ENCODE data around the gene UTF1.

Gene UTF1

GRCh38 chr10:133199992-133200611 is 29.9 kb upstream of the UTF1 start:
- H3K4me1 Mint-ChIP-seq (ENCODE audit: low read depth in 2 of 2): no peaks in the 10 kb centered on the region

GRCh38 chr10:133200621-133201031 is 29.4 kb upstream of the UTF1 start:
- no peak overlapping the region for H3K27ac Mint-ChIP-seq
- no peak for ATAC-seq (replicated peaks)
- H3K4me3 Mint-ChIP-seq: no peak overlapping the region
- H3K9me3 Mint-ChIP-seq: no peaks in the 10 kb centered on the region
- DNase-seq: no peak
- no peaks in the 10 kb centered on the region for H3K4me1 Mint-ChIP-seq (ENCODE audit: low read depth in 2 of 2)
- H3K27me3 Mint-ChIP-seq: peaks cover 0 to 15% of the 10 kb centered on the region in 2 donors
- H3K36me3 Mint-ChIP-seq (ENCODE audit: insufficient read depth): no peaks in the 10 kb centered on the region

More at GRCh38 chr10:133199992-133200611, 29.9 kb upstream of the UTF1 start:
- DNase-seq: no peak
- Mint-ChIP-seq H3K4me3 (no peak overlapping the region), H3K36me3 (ENCODE audit: insufficient read depth) (no peaks in the 10 kb centered on the region), H3K27ac (no peak overlapping the region), H3K9me3 (no peaks in the 10 kb centered on the region), H3K27me3 (peaks cover 0 to 15% of the 10 kb centered on the region in 2 donors)
- no peak for ATAC-seq (replicated peaks)

GRCh38 chr10:133201151-133201947 is 28.7 kb upstream of the UTF1 start:
- H3K27ac Mint-ChIP-seq: no peak overlapping the region

GRCh38 chr10:133201948-133202725 is 27.9 kb upstream of the UTF1 start:
- H3K27ac Mint-ChIP-seq: no peak overlapping the region
- no peaks in the 10 kb centered on the region for H3K9me3 Mint-ChIP-seq
- ATAC-seq (replicated peaks) (no peak), DNase-seq (no peak)
- no peaks in the 10 kb centered on the region for H3K4me1 Mint-ChIP-seq (ENCODE audit: low read depth in 2 of 2)
- H3K36me3 Mint-ChIP-seq (ENCODE audit: insufficient read depth): no peaks in the 10 kb centered on the region
- H3K4me3 Mint-ChIP-seq: no peak overlapping the region
- peaks cover 0 to 7% of the 10 kb centered on the region in 2 donors for H3K27me3 Mint-ChIP-seq

More at GRCh38 chr10:133201151-133201947, 28.7 kb upstream of the UTF1 start:
- H3K9me3 Mint-ChIP-seq: no peaks in the 10 kb centered on the region
- no peak overlapping the region for H3K4me3 Mint-ChIP-seq
- H3K36me3 Mint-ChIP-seq (ENCODE audit: insufficient read depth): no peaks in the 10 kb centered on the region
- peaks cover 0 to 11% of the 10 kb centered on the region in 2 donors for H3K27me3 Mint-ChIP-seq
- no peak for ATAC-seq (replicated peaks)
- H3K4me1 Mint-ChIP-seq (ENCODE audit: low read depth in 2 of 2): no peaks in the 10 kb centered on the region
- DNase-seq: no peak

GRCh38 chr10:133202778-133203651 is 27.0 kb upstream of the UTF1 start:
- peaks cover 0 to 7% of the 10 kb centered on the region in 2 donors for H3K27me3 Mint-ChIP-seq
- DNase-seq (no peak), ATAC-seq (replicated peaks) (no peak)
- no peak overlapping the region for H3K4me3 Mint-ChIP-seq
- H3K9me3 Mint-ChIP-seq: no peaks in the 10 kb centered on the region
- no peaks in the 10 kb centered on the region for H3K4me1 Mint-ChIP-seq (ENCODE audit: low read depth in 2 of 2)
- H3K27ac Mint-ChIP-seq: no peak overlapping the region
- H3K36me3 Mint-ChIP-seq (ENCODE audit: insufficient read depth): no peaks in the 10 kb centered on the region

- H3K36me3 Mint-ChIP-seq (ENCODE audit: insufficient read depth): no peaks in the 10 kb centered on the region
- DNase-seq: no peak
- no peak overlapping the region for H3K4me3 Mint-ChIP-seq
- peaks cover 0 to 7% of the 10 kb centered on the region in 2 donors for H3K27me3 Mint-ChIP-seq
- ATAC-seq (replicated peaks): no peak
- no peaks in the 10 kb centered on the region for H3K4me1 Mint-ChIP-seq (ENCODE audit: low read depth in 2 of 2)
- H3K27ac Mint-ChIP-seq: no peak overlapping the region
- no peaks in the 10 kb centered on the region for H3K9me3 Mint-ChIP-seq
Measured at GRCh38 chr10:133203652-133204195, 26.3 kb upstream of the UTF1 start.

GRCh38 chr10:133204226-133205015 is 25.6 kb upstream of the UTF1 start:
- DNase-seq: no peak
- H3K9me3 Mint-ChIP-seq: no peaks in the 10 kb centered on the region

GRCh38 chr10:133205146-133205545 is 24.9 kb upstream of the UTF1 start:
- Mint-ChIP-seq H3K4me1 (ENCODE audit: low read depth in 2 of 2) (no peaks in the 10 kb centered on the region), H3K4me3 (no peak overlapping the region), H3K27ac (no peak overlapping the region), H3K9me3 (no peaks in the 10 kb centered on the region), H3K36me3 (ENCODE audit: insufficient read depth) (no peaks in the 10 kb centered on the region), H3K27me3 (peaks cover 0 to 7% of the 10 kb centered on the region in 2 donors)
- no peak for DNase-seq
- no peak for ATAC-seq (replicated peaks)

More at GRCh38 chr10:133204226-133205015, 25.6 kb upstream of the UTF1 start:
- Mint-ChIP-seq H3K27ac (no peak overlapping the region), H3K27me3 (peaks cover 0 to 7% of the 10 kb centered on the region in 2 donors), H3K4me1 (ENCODE audit: low read depth in 2 of 2) (no peaks in the 10 kb centered on the region), H3K36me3 (ENCODE audit: insufficient read depth) (no peaks in the 10 kb centered on the region), H3K4me3 (no peak overlapping the region)
- ATAC-seq (replicated peaks): no peak

- no peaks in the 10 kb centered on the region for H3K36me3 Mint-ChIP-seq (ENCODE audit: insufficient read depth)
- H3K27ac Mint-ChIP-seq: no peak overlapping the region
- H3K4me1 Mint-ChIP-seq (ENCODE audit: low read depth in 2 of 2): peaks cover 0 to 2% of the 10 kb centered on the region in 2 donors
- H3K27me3 Mint-ChIP-seq: peaks cover under 1% of the 10 kb centered on the region in 2 donors
- H3K9me3 Mint-ChIP-seq: no peaks in the 10 kb centered on the region
- H3K4me3 Mint-ChIP-seq: no peak overlapping the region
- ATAC-seq (replicated peaks) (no peak), DNase-seq (no peak)
Measured at GRCh38 chr10:133206356-133207040, 23.5 kb upstream of the UTF1 start.

GRCh38 chr10:133207041-133207600 is 22.9 kb upstream of the UTF1 start:
- H3K36me3 Mint-ChIP-seq (ENCODE audit: insufficient read depth): no peaks in the 10 kb centered on the region
- H3K4me3 Mint-ChIP-seq: no peak overlapping the region
- H3K27ac Mint-ChIP-seq: no peak overlapping the region
- H3K4me1 Mint-ChIP-seq (ENCODE audit: low read depth in 2 of 2): peaks cover 0 to 2% of the 10 kb centered on the region in 2 donors
- ATAC-seq (replicated peaks): no peak
- H3K9me3 Mint-ChIP-seq: no peaks in the 10 kb centered on the region
- no peak for DNase-seq
- peaks cover 6% of the 10 kb centered on the region in 2 donors for H3K27me3 Mint-ChIP-seq

- DNase-seq (no peak), ATAC-seq (replicated peaks) (no peak)
- H3K36me3 Mint-ChIP-seq (ENCODE audit: insufficient read depth): no peaks in the 10 kb centered on the region
- H3K27me3 Mint-ChIP-seq: peaks cover 9 to 10% of the 10 kb centered on the region in 2 donors
- no peak overlapping the region for H3K27ac Mint-ChIP-seq
- no peaks in the 10 kb centered on the region for H3K9me3 Mint-ChIP-seq
- peaks cover 0 to 2% of the 10 kb centered on the region in 2 donors for H3K4me1 Mint-ChIP-seq (ENCODE audit: low read depth in 2 of 2)
- no peak overlapping the region for H3K4me3 Mint-ChIP-seq
Measured at GRCh38 chr10:133207627-133208026, 22.4 kb upstream of the UTF1 start.
